ENCODE measurements around the gene AGAP1. TPM values are rescaled to one million over a fixed set of nuclear protein-coding genes. Genes with fewer than 3 reads are reported as not detected.
"Not testable (repeated sequence)": the region's sequence is repeated elsewhere in the genome, so short reads cannot be mapped to it uniquely, and the experiment has no call there.

AGAP1 gene
- total RNA-seq, 1 experiment from 2014 or later, result 18.3 TPM

- DNase-seq (ENCODE audit: extremely low read depth, low read depth), result no peak
Measured at GRCh38 chr2:236061497-236061896, 567.7 kb downstream of the AGAP1 start.

GRCh38 chr2:236061899-236062298, 568.1 kb downstream of the AGAP1 start:
- no peak for DNase-seq (ENCODE audit: extremely low read depth, low read depth)

- not testable (repeated sequence) for DNase-seq (ENCODE audit: extremely low read depth, low read depth)
Measured at GRCh38 chr2:236062806-236063205, 569.0 kb downstream of the AGAP1 start.

- no peak for DNase-seq (ENCODE audit: extremely low read depth, low read depth)
Measured at GRCh38 chr2:236063994-236064393, 570.2 kb downstream of the AGAP1 start.

GRCh38 chr2:236065314-236066160, 571.7 kb downstream of the AGAP1 start:
- DNase-seq (ENCODE audit: extremely low read depth, low read depth), result no peak

GRCh38 chr2:236070236-236070635, 576.4 kb downstream of the AGAP1 start:
- DNase-seq (ENCODE audit: extremely low read depth, low read depth), result no peak

- DNase-seq (ENCODE audit: extremely low read depth, low read depth), result no peak
Measured at GRCh38 chr2:236073246-236073645, 579.4 kb downstream of the AGAP1 start.

- DNase-seq (ENCODE audit: extremely low read depth, low read depth), result no peak
Measured at GRCh38 chr2:236073867-236074655, 580.2 kb downstream of the AGAP1 start.

- DNase-seq (ENCODE audit: extremely low read depth, low read depth), result no peak
Measured at GRCh38 chr2:236075802-236076201, 582.0 kb downstream of the AGAP1 start.

- peak; percentile 26 for DNase-seq (ENCODE audit: extremely low read depth, low read depth)
Measured at GRCh38 chr2:236078297-236079255, 584.7 kb downstream of the AGAP1 start.

- no peak for DNase-seq (ENCODE audit: extremely low read depth, low read depth)
Measured at GRCh38 chr2:236080412-236080811, 586.6 kb downstream of the AGAP1 start.

GRCh38 chr2:236081171-236081570, 587.3 kb downstream of the AGAP1 start:
- DNase-seq (ENCODE audit: extremely low read depth, low read depth), result no peak

GRCh38 chr2:236082061-236082460, 588.2 kb downstream of the AGAP1 start:
- DNase-seq (ENCODE audit: extremely low read depth, low read depth), result no peak

- DNase-seq (ENCODE audit: extremely low read depth, low read depth), result no peak
Measured at GRCh38 chr2:236083934-236084333, 590.1 kb downstream of the AGAP1 start.

GRCh38 chr2:236085211-236085610, 591.4 kb downstream of the AGAP1 start:
- DNase-seq (ENCODE audit: extremely low read depth, low read depth), result no peak

GRCh38 chr2:236085647-236086046, 591.8 kb downstream of the AGAP1 start:
- no peak for DNase-seq (ENCODE audit: extremely low read depth, low read depth)

GRCh38 chr2:236086403-236086970, 592.6 kb downstream of the AGAP1 start:
- no peak for DNase-seq (ENCODE audit: extremely low read depth, low read depth)

GRCh38 chr2:236086971-236087465, 593.2 kb downstream of the AGAP1 start:
- no peak for DNase-seq (ENCODE audit: extremely low read depth, low read depth)

GRCh38 chr2:236088368-236089057, 594.7 kb downstream of the AGAP1 start:
- DNase-seq (ENCODE audit: extremely low read depth, low read depth), result no peak
